ENCODE measurements around the gene FGF10.

The FGF10 gene

GRCh38 chr5:44385291-44385900 is 3.8 kb downstream of the FGF10 start:
- no peaks in the 10 kb centered on the region for H3K36me3 ChIP-seq (replicated peaks; ENCODE audit: insufficient read depth, low read length)
- no peaks in the 10 kb centered on the region for H4K20me1 ChIP-seq (ENCODE audit: insufficient read depth, low read length)
- no peaks in the 10 kb centered on the region for H3K27me3 ChIP-seq (replicated peaks; ENCODE audit: insufficient read depth, low read length)
- no peak overlapping the region for H3K27ac ChIP-seq (ENCODE audit: low read length)
- no peaks in the 10 kb centered on the region; the same call in 1 of the 2 replicates for H3K9me3 ChIP-seq (replicated peaks; ENCODE audit: insufficient read depth, low read length)
- no peak for DNase-seq
- no peak overlapping the region for H3K4me2 ChIP-seq (ENCODE audit: low read depth, low read length)
- H3K9me2 ChIP-seq (replicated peaks; ENCODE audit: insufficient read depth, low read length) = no peaks in the 10 kb centered on the region
- H3F3A ChIP-seq (ENCODE audit: insufficient read depth, low read length) = no peaks in the 10 kb centered on the region
- no peak overlapping the region for H2AFZ ChIP-seq (ENCODE audit: low read length)
- no peaks in the 10 kb centered on the region for H3K4me1 ChIP-seq (ENCODE audit: low read length)
- no peak overlapping the region for H3K9ac ChIP-seq (ENCODE audit: low read length)
- H3K4me3 ChIP-seq (ENCODE audit: low read length) = no peak overlapping the region
- H3K79me2 ChIP-seq (ENCODE audit: low read length) = no peaks in the 10 kb centered on the region
- TF ChIP-seq CTCF (IDR thresholded peaks at IDR 0.05; ENCODE audit: low read length) = no peak
- no peak for TF ChIP-seq EZH2phosphoT487 (IDR thresholded peaks at IDR 0.05; ENCODE audit: low read length)
- no peak for TF ChIP-seq EZH2 (optimal IDR thresholded peaks at IDR 0.05; ENCODE audit: low read depth, low read length)

- Histone ChIP-seq H3K9me2 (replicated peaks; ENCODE audit: insufficient read depth, low read length) (no peaks in the 10 kb centered on the region), H3K9me3 (replicated peaks; ENCODE audit: insufficient read depth, low read length) (no peaks in the 10 kb centered on the region; the same call in 1 of the 2 replicates), H2AFZ (ENCODE audit: low read length) (no peak overlapping the region), H3K27me3 (replicated peaks; ENCODE audit: insufficient read depth, low read length) (no peaks in the 10 kb centered on the region), H3F3A (ENCODE audit: insufficient read depth, low read length) (no peaks in the 10 kb centered on the region), H3K4me3 (ENCODE audit: low read length) (no peak overlapping the region), H4K20me1 (ENCODE audit: insufficient read depth, low read length) (no peaks in the 10 kb centered on the region), H3K4me2 (ENCODE audit: low read depth, low read length) (no peak overlapping the region), H3K9ac (ENCODE audit: low read length) (no peak overlapping the region), H3K79me2 (ENCODE audit: low read length) (no peaks in the 10 kb centered on the region), H3K36me3 (replicated peaks; ENCODE audit: insufficient read depth, low read length) (no peaks in the 10 kb centered on the region), H3K27ac (ENCODE audit: low read length) (no peak overlapping the region), H3K4me1 (ENCODE audit: low read length) (no peaks in the 10 kb centered on the region)
- TF ChIP-seq EZH2phosphoT487 (IDR thresholded peaks at IDR 0.05; ENCODE audit: low read length) (no peak), EZH2 (optimal IDR thresholded peaks at IDR 0.05; ENCODE audit: low read depth, low read length) (no peak), CTCF (IDR thresholded peaks at IDR 0.05; ENCODE audit: low read length) (no peak)
- DNase-seq = no peak
Observed at GRCh38 chr5:44384816-44385215, 4.4 kb downstream of the FGF10 start.

- Histone ChIP-seq H3K4me2 (ENCODE audit: low read depth, low read length) (no peak overlapping the region), H4K20me1 (ENCODE audit: insufficient read depth, low read length) (no peaks in the 10 kb centered on the region), H3K36me3 (replicated peaks; ENCODE audit: insufficient read depth, low read length) (no peaks in the 10 kb centered on the region), H3K4me3 (ENCODE audit: low read length) (no peak overlapping the region), H3K27me3 (replicated peaks; ENCODE audit: insufficient read depth, low read length) (no peaks in the 10 kb centered on the region), H3F3A (ENCODE audit: insufficient read depth, low read length) (no peaks in the 10 kb centered on the region), H3K9me2 (replicated peaks; ENCODE audit: insufficient read depth, low read length) (no peaks in the 10 kb centered on the region), H2AFZ (ENCODE audit: low read length) (no peak overlapping the region), H3K79me2 (ENCODE audit: low read length) (no peaks in the 10 kb centered on the region), H3K9me3 (replicated peaks; ENCODE audit: insufficient read depth, low read length) (no peaks in the 10 kb centered on the region; the same call in 1 of the 2 replicates), H3K4me1 (ENCODE audit: low read length) (no peaks in the 10 kb centered on the region), H3K9ac (ENCODE audit: low read length) (no peak overlapping the region), H3K27ac (ENCODE audit: low read length) (no peak overlapping the region)
- no peak for DNase-seq
- TF ChIP-seq EZH2phosphoT487 (IDR thresholded peaks at IDR 0.05; ENCODE audit: low read length) (no peak), EZH2 (optimal IDR thresholded peaks at IDR 0.05; ENCODE audit: low read depth, low read length) (no peak), CTCF (IDR thresholded peaks at IDR 0.05; ENCODE audit: low read length) (no peak)
Observed at GRCh38 chr5:44382894-44383293, 6.3 kb downstream of the FGF10 start.
